Heart left ventricle (tissue), 16 donors: Measurements from ENCODE around the gene NFAT5. TPM values are rescaled to one million over a fixed set of nuclear protein-coding genes. Genes with fewer than 3 reads are reported as not detected.

ENCODE experiments used
- ATAC-seq, 4 donors: fragments of 200-7000 bp; cut with Tn5 transposase; one replicate each; pipeline ENCODE4 v1.9.1; 2020 to 2022; ENCODE audit warnings: moderate library complexity in 4 of 4, mild to moderate bottlenecking in 3 of 4, moderate number of reproducible peaks in 1 of 4
- DNase-seq, 5 donors: peaks; one replicate each; pipeline ENCODE4 v3.0.0-alpha.2; 2020
- H3K27ac ChIP-seq, 12 donors: fragments of 200-600 bp; sonication (generic) in 4 of 12; one replicate each; pipeline versions ENCODE4 v1.5.0 to v1.8.0; 2016 to 2022; ENCODE audit warnings: mild to moderate bottlenecking in 2 of 12
- H3K27me3 ChIP-seq, 9 donors: fragments of 200-600 bp; sonication (generic) in 2 of 9; one replicate each; pipeline versions ENCODE4 v1.5.1 to v1.8.0; 2016 to 2022; ENCODE audit warnings: mild to moderate bottlenecking in 3 of 9
- H3K36me3 ChIP-seq, 9 donors: fragments of 200-600 bp; sonication (generic) in 2 of 9; one replicate each; pipeline versions ENCODE4 v1.5.0 to v1.8.0; 2018 to 2022; ENCODE audit warnings: mild to moderate bottlenecking in 2 of 9
- H3K4me1 ChIP-seq, 12 donors: fragments of 200-600 bp; sonication (generic) in 4 of 12; one replicate each; pipeline versions ENCODE4 v1.5.0 to v1.8.0; 2016 to 2022; ENCODE audit warnings: mild to moderate bottlenecking in 3 of 12
- H3K4me3 ChIP-seq, 12 donors: fragments of 200-600 bp; sonication (generic) in 4 of 12; one replicate each; pipeline versions ENCODE4 v1.5.0 to v1.8.0; 2017 to 2022; ENCODE audit warnings: mild to moderate bottlenecking in 9 of 12, moderate library complexity in 4 of 12
- H3K9me3 ChIP-seq, 12 donors: fragments of 200-600 bp; sonication (generic) in 4 of 12; one replicate each; pipeline versions ENCODE4 v1.5.0 to v1.8.0; 2016 to 2022; ENCODE audit warnings: mild to moderate bottlenecking in 1 of 12
- POLR2A ChIP-seq, 2 donors: fragments of 450-650 bp; IDR thresholded peaks; one replicate each; pipeline ENCODE4 v1.6.1; 2017; ENCODE audit warnings: antibody characterized with exemption in 2 of 2, mild to moderate bottlenecking in 2 of 2, moderate library complexity in 2 of 2
- WGBS, 4 donors: extraction: QIAGEN DNeasy Blood & Tissue Kit in 2 of 4; methylation state at CpG; one replicate each; pipeline versions ENCODE4 v1.1.5 to v1.1.7; 2013 to 2018; 5-methylcytosine and 5-hydroxymethylcytosine counted together
- intact Hi-C, 10 donors: fragments of 100-400 bp; cut with DNase I; formaldehyde crosslinking; loops; one replicate each; pipeline versions ENCODE4 v1.11.1 to v1.14.2; 2022
- polyA plus RNA-seq, 2 donors: library from polyadenylated mRNA; stranded (reverse); fragments of 200-250 nt; gene quantifications; one replicate each; pipeline ENCODE4 v1.2.3, GENCODE V29; 2013
- total RNA-seq, 9 donors: library from RNA; depleted of rRNA in 2 of 9; stranded (reverse); fragments of >200 nt in 2 of 9; fragmentation: NEBNext Ultra II Directional in 3 of 9; extraction: Animal tissue kit (Norgen Biotek cat#: 25700) in 3 of 9; gene quantifications; one replicate each; pipeline versions ENCODE4 v1.1.0 to v1.2.4, GENCODE V29; 2016 to 2023
- TF ChIP-seq, protein P1 (sequence below), 12 donors: fragments of 200-600 bp; sonication (generic) in 4 of 12; IDR thresholded peaks; one replicate each; pipeline versions ENCODE4 v1.5.0 to v1.8.0; 2018 to 2022; ENCODE audit warnings: antibody characterized with exemption in 12 of 12, mild to moderate bottlenecking in 5 of 12
- donor health status: ischemic (EF 13 %, LVEDD 7.1; RV severe dilation, severe dysfunction).
- donor health status: healthy with polysubstance abuse.
- donor health status: DM: no; HTN: yes; CAD: no.
- donor health status: DM: no; HTN: no; CAD: no.
- donor health status: ischemic (EF 25% LVEDD 6.9; RV normal size, moderate dysfunction).
- donor health status: ischemic (EF 25% LVEDD 5.7; RV mildly dilated, moderate dysfunction).
- donor health status: healthy.
- donor health status: DM: yes; HTN: yes; CAD: no.
- donor health status: ischemic (EF 35%, LVEDD 5.7; RV mildly dilated, moderate dysfunction).
- donor health status: nonischemic (EF 11% LVEDD 7.7; RV severe dilation, severe dysfunction).
- donor health status: DM: yes; HTN: yes; CAD: no.
- donor health status: PGD.
- donor health status: ischemic (EF 29% LVEDD 5.4; RV normal size, mild dysfunction).
- donor health status: nonischemic (EF 23%, LVEDD 6.1; RV moderate dilation, normal function).

NFAT5 gene
- total and polyA plus RNA-seq, 11 donors = 4.9 to 30.5 (median 20.6) TPM

DNA sequence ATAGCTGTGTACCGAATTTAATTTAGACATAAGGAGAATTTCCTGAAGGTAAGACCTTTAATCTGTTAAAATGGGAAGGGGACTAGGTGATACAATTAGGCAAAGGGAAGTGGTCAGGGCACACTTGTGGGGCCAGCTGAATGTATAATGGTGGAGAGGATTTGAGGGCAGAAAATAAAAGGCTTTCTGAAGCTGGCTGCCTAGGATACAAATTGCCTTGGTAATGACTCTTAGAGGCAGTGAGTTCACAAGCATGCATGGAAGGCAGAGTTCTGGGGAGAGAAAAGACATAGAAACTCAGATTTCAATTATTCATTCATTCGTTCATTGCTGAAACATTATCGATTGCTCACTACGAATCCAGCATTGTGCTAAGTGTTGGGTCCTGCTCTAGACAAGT is 12.4 kb upstream of the NFAT5 start:
- intact Hi-C loops = no loop called here
- no peak for DNase-seq
- ATAC-seq = no peak

DNA sequence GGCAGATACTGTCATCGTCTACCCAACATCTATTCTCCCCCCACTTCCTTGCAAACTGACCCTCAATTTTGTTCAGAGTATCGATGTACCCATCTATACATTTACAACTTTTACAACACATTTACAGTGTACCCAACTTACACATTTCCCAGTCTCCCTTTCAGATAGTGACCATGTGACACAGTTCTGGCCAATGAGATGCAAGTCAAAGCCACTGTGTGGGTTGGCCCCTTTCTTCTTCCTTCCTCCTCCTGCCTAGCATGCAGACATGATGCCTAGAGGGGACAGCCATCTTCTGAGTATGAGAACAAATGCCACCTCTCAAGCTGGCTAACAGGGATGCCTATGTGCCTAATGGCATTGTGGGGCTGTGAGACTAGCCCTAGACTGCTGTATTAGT is 11.3 kb upstream of the NFAT5 start:
- Histone ChIP-seq H3K4me3 (no peak overlapping the region), H3K27ac (no peak overlapping the region), H3K9me3 (no peaks in the 10 kb centered on the region), H3K4me1 (peaks cover 0 to 6% (median 0%) of the 10 kb centered on the region in 12 donors), H3K27me3 (peaks cover 0 to 3% (median 0%) of the 10 kb centered on the region in 9 donors), H3K36me3 (no peaks in the 10 kb centered on the region)
- TF ChIP-seq POLR2A (IDR thresholded peaks at IDR 0.05) = no peak
- TF ChIP-seq, protein P1, sequence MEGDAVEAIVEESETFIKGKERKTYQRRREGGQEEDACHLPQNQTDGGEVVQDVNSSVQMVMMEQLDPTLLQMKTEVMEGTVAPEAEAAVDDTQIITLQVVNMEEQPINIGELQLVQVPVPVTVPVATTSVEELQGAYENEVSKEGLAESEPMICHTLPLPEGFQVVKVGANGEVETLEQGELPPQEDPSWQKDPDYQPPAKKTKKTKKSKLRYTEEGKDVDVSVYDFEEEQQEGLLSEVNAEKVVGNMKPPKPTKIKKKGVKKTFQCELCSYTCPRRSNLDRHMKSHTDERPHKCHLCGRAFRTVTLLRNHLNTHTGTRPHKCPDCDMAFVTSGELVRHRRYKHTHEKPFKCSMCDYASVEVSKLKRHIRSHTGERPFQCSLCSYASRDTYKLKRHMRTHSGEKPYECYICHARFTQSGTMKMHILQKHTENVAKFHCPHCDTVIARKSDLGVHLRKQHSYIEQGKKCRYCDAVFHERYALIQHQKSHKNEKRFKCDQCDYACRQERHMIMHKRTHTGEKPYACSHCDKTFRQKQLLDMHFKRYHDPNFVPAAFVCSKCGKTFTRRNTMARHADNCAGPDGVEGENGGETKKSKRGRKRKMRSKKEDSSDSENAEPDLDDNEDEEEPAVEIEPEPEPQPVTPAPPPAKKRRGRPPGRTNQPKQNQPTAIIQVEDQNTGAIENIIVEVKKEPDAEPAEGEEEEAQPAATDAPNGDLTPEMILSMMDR (IDR thresholded peaks at IDR 0.05) = no peak
- intact Hi-C loops = no loop called here
- DNase-seq (no peak), ATAC-seq (no peak)
- WGBS, 4 donors = 96 to 98% (median 97%) methylated on average over 2 of the region's 2 CpGs

More for the DNA sequence above, 12.4 kb upstream of the NFAT5 start:
- no peak overlapping the region for H3K4me3 ChIP-seq
- no peaks in the 10 kb centered on the region for H3K9me3 ChIP-seq
- peaks cover 0 to 5% (median 0%) of the 10 kb centered on the region in 9 donors for H3K27me3 ChIP-seq
- no peak overlapping the region for H3K27ac ChIP-seq
- TF ChIP-seq POLR2A (IDR thresholded peaks at IDR 0.05) = no peak
- TF ChIP-seq, protein P1 (IDR thresholded peaks at IDR 0.05) = no peak
- H3K36me3 ChIP-seq = no peaks in the 10 kb centered on the region
- 84 to 90% (median 87%) methylated on average over 4 of the region's 4 CpGs for WGBS, 4 donors
- H3K4me1 ChIP-seq = peaks cover 0 to 6% (median 0%) of the 10 kb centered on the region in 12 donors

DNA sequence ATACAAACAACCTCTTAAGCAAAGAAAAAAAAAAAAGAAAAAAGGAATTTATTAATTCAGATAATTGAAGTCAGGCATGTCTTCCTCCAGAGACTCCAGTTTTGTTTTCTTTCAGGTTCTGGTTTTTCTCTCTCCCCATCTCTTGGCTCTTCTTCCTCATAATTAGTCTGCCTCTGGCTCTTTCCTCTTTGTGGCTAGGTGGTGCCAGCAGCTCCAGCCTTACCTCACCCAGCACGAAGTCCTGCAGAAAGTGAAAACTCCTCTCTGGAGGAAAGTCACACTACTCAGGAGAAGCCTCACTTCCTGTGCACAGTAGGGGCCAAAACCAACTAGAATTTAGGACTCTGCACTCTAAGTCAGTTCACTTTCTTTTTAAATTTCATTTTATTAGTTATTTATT is 10.3 kb upstream of the NFAT5 start:
- H3K27me3 ChIP-seq = peaks cover 0 to 3% (median 0%) of the 10 kb centered on the region in 9 donors
- H3K9me3 ChIP-seq = no peaks in the 10 kb centered on the region
- no peak for TF ChIP-seq POLR2A (IDR thresholded peaks at IDR 0.05)
- TF ChIP-seq, protein P1 (IDR thresholded peaks at IDR 0.05) = no peak
- no peaks in the 10 kb centered on the region for H3K36me3 ChIP-seq
- DNase-seq (no peak), ATAC-seq (no peak)
- WGBS, 4 donors = 36 to 63% (median 44%) methylated on average over 1 of the region's 1 CpG
- intact Hi-C loops = loop anchor here in 1 of 10 donors (5.0 kb wide), 1 partner anchor 68 kb away; no protein-coding TSS in a partner anchor
- H3K4me3 ChIP-seq = no peak overlapping the region
- H3K4me1 ChIP-seq = peaks cover 0 to 6% (median 0%) of the 10 kb centered on the region in 12 donors
- no peak overlapping the region for H3K27ac ChIP-seq

DNA sequence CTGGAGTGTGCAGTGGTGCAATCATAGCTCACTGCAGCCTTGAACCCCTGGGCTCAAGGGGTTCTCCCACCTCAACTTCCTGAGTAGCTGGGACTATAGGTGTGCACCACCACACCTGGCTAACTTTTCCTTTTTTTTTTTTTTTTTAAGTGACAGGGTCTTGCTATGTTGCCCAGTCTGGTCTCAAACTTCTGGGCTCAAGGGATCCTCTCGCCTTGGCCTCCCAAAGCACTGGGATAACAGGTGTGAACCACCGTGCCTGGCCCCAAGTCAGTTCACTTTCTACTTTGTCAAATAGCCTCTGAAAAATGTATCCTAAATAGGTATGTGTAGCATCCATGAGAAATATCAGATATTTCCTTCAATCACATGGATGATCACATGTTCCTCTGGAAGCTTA is 9.9 kb upstream of the NFAT5 start:
- no peak overlapping the region for H3K27ac ChIP-seq
- no peaks in the 10 kb centered on the region for H3K9me3 ChIP-seq
- 91 to 100% (median 95%) methylated on average over 2 of the region's 2 CpGs for WGBS, 4 donors
- no peaks in the 10 kb centered on the region for H3K36me3 ChIP-seq
- peaks cover 0 to 3% (median 0%) of the 10 kb centered on the region in 9 donors for H3K27me3 ChIP-seq
- peaks cover 0 to 6% (median 0%) of the 10 kb centered on the region in 12 donors for H3K4me1 ChIP-seq
- DNase-seq (no peak), ATAC-seq (no peak)
- intact Hi-C loops = loop anchor here in 1 of 10 donors (5.0 kb wide), 1 partner anchor 69 kb away; no protein-coding TSS in a partner anchor
- TF ChIP-seq, protein P1 (IDR thresholded peaks at IDR 0.05) = no peak
- no peak for TF ChIP-seq POLR2A (IDR thresholded peaks at IDR 0.05)
- no peak overlapping the region for H3K4me3 ChIP-seq
